Keratinocyte (primary cell): ENCODE results near the gene ERCC6L2.

Experiments used
- EZH2 ChIP-seq: IDR thresholded peaks from one replicate; pipeline ENCODE4 v1.6.1; 2012; ENCODE audit warnings: inconsistent platforms, mild to moderate bottlenecking, low read length, moderate library complexity
- TF ChIP-seq, protein P1 (sequence below), 3 experiments: IDR thresholded peaks in 1 of 3; conservative IDR thresholded peaks in 1 of 3; optimal IDR thresholded peaks in 1 of 3; 2 replicates in 2 of 3; 3 replicates in 1 of 3; pipeline versions ENCODE3 to v1.5.1; 2011; ENCODE audit warnings: low read length in 3 of 3, mild to moderate bottlenecking in 3 of 3, moderate library complexity in 2 of 3, control low read depth in 1 of 3, inconsistent platforms in 1 of 3; ENCODE audit not compliant: insufficient read depth in 2 of 3; ENCODE audit errors: extremely low read depth in 1 of 3

GRCh38 chr9:95935861-95936578 lies 60.5 kb downstream of the ERCC6L2 start:
- no peak for TF ChIP-seq EZH2
- TF ChIP-seq, protein P1, sequence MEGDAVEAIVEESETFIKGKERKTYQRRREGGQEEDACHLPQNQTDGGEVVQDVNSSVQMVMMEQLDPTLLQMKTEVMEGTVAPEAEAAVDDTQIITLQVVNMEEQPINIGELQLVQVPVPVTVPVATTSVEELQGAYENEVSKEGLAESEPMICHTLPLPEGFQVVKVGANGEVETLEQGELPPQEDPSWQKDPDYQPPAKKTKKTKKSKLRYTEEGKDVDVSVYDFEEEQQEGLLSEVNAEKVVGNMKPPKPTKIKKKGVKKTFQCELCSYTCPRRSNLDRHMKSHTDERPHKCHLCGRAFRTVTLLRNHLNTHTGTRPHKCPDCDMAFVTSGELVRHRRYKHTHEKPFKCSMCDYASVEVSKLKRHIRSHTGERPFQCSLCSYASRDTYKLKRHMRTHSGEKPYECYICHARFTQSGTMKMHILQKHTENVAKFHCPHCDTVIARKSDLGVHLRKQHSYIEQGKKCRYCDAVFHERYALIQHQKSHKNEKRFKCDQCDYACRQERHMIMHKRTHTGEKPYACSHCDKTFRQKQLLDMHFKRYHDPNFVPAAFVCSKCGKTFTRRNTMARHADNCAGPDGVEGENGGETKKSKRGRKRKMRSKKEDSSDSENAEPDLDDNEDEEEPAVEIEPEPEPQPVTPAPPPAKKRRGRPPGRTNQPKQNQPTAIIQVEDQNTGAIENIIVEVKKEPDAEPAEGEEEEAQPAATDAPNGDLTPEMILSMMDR (optimal IDR thresholded peaks at IDR 0.05 in 1 of 3, IDR thresholded peaks at IDR 0.05 in 1 of 3, conservative IDR thresholded peaks at IDR 0.05 in 1 of 3; ENCODE audit: extremely low read depth in 1 of 3, insufficient read depth in 2 of 3, low read length in 3 of 3), result no peak
